ENCODE results near the gene POLR2M. TPM values are rescaled to one million over a fixed set of nuclear protein-coding genes. Genes with fewer than 3 reads are reported as not detected.
A peak's percentile ranks its signal among the peaks of the same experiment; 100 is the strongest.

The POLR2M gene
- total and polyA plus RNA-seq, 2 donors (not counting 3 experiments of a cell fraction or from before 2014, with no cell fraction given), result 38.4 to 42.5 TPM

DNA sequence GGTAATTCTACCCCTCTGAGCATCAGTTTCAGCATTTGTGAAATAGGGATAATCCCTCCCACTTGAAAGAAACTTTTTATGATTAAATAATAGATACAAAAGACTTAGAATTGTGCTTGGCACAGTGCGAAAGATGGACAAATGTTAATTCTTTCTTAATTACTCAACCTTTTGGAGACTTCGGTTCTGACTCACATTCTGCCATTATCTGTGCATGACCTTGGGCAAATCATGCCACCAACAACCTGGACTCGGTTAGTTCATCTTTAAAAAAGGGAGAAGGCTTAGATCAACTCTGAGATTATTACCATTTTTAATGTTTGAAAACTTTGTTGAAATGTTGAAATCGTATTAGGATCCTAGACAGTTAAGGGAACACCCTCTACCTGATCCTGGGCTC is 40.6 kb upstream of the POLR2M start:
- Histone ChIP-seq H3K4me1 (ENCODE audit: control insufficient read depth, extremely low read depth, insufficient read depth, low read length) (peaks cover 3% of the 10 kb centered on the region), H3K4me3 (replicated peaks in 1 of 3; ENCODE audit: insufficient read depth in 1 of 3, low read depth in 1 of 3, low read length in 3 of 3) (no peak overlapping the region), H3K9me3 (replicated peaks; ENCODE audit: control insufficient read depth, insufficient read depth, low read length) (no peaks in the 10 kb centered on the region), H3K27me3 (ENCODE audit: control insufficient read depth in 2 of 2, insufficient read depth in 2 of 2, low read length in 2 of 2) (no peaks in the 10 kb centered on the region), H3K27ac (ENCODE audit: insufficient read depth, low read depth, low read length) (no peak overlapping the region), H3K36me3 (ENCODE audit: control insufficient read depth in 2 of 2, extremely low read depth in 1 of 2, insufficient read depth in 2 of 2, low read length in 2 of 2) (peaks cover 0 to 6% of the 10 kb centered on the region in 2 experiments), H4K20me1 (replicated peaks; ENCODE audit: control insufficient read depth, extremely low read depth, insufficient read depth, low read length) (no peaks in the 10 kb centered on the region), H3K79me2 (ENCODE audit: control insufficient read depth, insufficient read depth, low read length) (no peaks in the 10 kb centered on the region), H3K9me1 (replicated peaks; ENCODE audit: control insufficient read depth, extremely low read depth, insufficient read depth, low read length) (no peaks in the 10 kb centered on the region), H3K9ac (replicated peaks; ENCODE audit: extremely low read depth, insufficient read depth, low read length) (no peak overlapping the region), H2AFZ (ENCODE audit: low read depth, low read length) (no peak overlapping the region), H3K4me2 (ENCODE audit: insufficient read depth, low read length) (no peak overlapping the region)
- dilution Hi-C loops (cut with MboI; ENCODE audit: extremely low pct_ligation_motif_present, low sequenced_read_pairs) (no loop called here), intact Hi-C loops (cut with micrococcal nuclease) (loop anchor here (2.0 kb wide), 2 partner anchors 67 to 405 kb away; no protein-coding TSS in a partner anchor)
- DNase-seq (ENCODE audit: low read depth, low spot score), result no peak
- ChIA-PET POLR2A (no interaction called here), CTCF (interaction anchor here (1.5 to 5.5 kb wide), 3 partner anchors 12 to 404 kb away, joined by 10 to 27 read pairs (median 14); no protein-coding TSS in a partner anchor)
- TF ChIP-seq POLR2A (IDR thresholded peaks at IDR 0.05; ENCODE audit: low read depth, low read length) (no peak), JUN (IDR thresholded peaks at IDR 0.05; ENCODE audit: borderline replicate concordance, insufficient read depth, insufficient read length, low read depth) (no peak), POLR2AphosphoS5 (IDR thresholded peaks at IDR 0.05; ENCODE audit: insufficient read depth, low read depth, low read length) (no peak), FOS (IDR thresholded peaks at IDR 0.05; ENCODE audit: borderline replicate concordance, insufficient read depth, low read length) (no peak), MYC (IDR thresholded peaks at IDR 0.05; ENCODE audit: low read depth, low read length) (no peak)
- TF ChIP-seq, protein P1, sequence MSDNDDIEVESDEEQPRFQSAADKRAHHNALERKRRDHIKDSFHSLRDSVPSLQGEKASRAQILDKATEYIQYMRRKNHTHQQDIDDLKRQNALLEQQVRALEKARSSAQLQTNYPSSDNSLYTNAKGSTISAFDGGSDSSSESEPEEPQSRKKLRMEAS (IDR thresholded peaks at IDR 0.05; ENCODE audit: insufficient read depth, insufficient read length), result no peak
- BruUV-seq (replicated peaks), result no TSS peak
- no peak for FAIRE-seq

DNA sequence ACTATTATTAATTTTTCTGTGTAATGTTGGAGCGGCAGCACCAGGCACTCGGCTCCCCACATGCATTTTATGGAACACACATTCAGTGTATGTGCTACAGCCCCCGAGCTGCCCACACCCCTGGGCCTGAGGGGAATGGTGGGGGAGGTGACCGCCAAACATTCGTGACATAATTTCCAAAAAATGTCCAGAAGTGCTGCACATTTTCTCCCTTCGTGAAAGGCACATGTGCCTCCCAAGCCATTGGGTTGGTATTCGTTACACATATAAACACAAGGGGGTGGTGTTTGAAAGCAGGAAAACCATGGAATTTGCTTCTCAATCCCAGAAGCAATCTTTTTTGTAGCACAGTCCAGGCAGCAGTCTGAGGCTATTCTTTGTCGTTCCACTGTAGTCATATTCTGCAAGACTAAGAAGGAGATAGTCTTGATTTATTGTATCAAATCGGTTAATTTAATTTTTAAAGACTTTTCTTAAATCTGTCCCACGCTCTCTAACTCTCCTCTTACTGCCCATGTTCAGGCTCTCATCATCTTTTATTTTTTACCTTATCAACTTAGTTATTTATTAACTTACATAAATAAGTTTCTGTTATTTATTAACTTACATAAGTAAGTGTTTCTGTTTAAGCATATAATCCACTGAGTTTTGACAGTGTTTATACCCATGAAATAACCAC is 39.2 kb upstream of the POLR2M start:
- TF ChIP-seq JUN (IDR thresholded peaks at IDR 0.05; ENCODE audit: borderline replicate concordance, insufficient read depth, insufficient read length, low read depth), result no peak
- TF ChIP-seq, protein P2, sequence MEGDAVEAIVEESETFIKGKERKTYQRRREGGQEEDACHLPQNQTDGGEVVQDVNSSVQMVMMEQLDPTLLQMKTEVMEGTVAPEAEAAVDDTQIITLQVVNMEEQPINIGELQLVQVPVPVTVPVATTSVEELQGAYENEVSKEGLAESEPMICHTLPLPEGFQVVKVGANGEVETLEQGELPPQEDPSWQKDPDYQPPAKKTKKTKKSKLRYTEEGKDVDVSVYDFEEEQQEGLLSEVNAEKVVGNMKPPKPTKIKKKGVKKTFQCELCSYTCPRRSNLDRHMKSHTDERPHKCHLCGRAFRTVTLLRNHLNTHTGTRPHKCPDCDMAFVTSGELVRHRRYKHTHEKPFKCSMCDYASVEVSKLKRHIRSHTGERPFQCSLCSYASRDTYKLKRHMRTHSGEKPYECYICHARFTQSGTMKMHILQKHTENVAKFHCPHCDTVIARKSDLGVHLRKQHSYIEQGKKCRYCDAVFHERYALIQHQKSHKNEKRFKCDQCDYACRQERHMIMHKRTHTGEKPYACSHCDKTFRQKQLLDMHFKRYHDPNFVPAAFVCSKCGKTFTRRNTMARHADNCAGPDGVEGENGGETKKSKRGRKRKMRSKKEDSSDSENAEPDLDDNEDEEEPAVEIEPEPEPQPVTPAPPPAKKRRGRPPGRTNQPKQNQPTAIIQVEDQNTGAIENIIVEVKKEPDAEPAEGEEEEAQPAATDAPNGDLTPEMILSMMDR (IDR thresholded peaks at IDR 0.05; ENCODE audit: extremely low read depth in 1 of 2, insufficient read depth in 1 of 2, low read depth in 1 of 2, low read length in 2 of 2), result peak in 1 of 2 donors; percentile 42
- peaks cover 7% of the 10 kb centered on the region for H3K4me1 ChIP-seq (ENCODE audit: control insufficient read depth, extremely low read depth, insufficient read depth, low read length)
- dilution Hi-C loops (cut with MboI; ENCODE audit: extremely low pct_ligation_motif_present, low sequenced_read_pairs) (no loop called here), intact Hi-C loops (cut with micrococcal nuclease) (loop anchor here (1.0 to 2.0 kb wide), 4 partner anchors 39 to 403 kb away; partner anchors contain the start of gene POLR2M)
- ChIA-PET POLR2A (no interaction called here), CTCF (interaction anchor here (0.8 to 5.5 kb wide), 12 partner anchors 10 to 410 kb away, joined by 3 to 29 read pairs (median 8); partner anchors contain the start of gene POLR2M)
- H4K20me1 ChIP-seq (replicated peaks; ENCODE audit: control insufficient read depth, extremely low read depth, insufficient read depth, low read length), result no peaks in the 10 kb centered on the region
- DNase-seq (ENCODE audit: low read depth, low spot score) (peak; percentile 67), FAIRE-seq (no peak)
- H2AFZ ChIP-seq (ENCODE audit: low read depth, low read length), result peak overlapping the region; percentile 65
- no TSS peak for BruUV-seq (replicated peaks)
- H3K27ac ChIP-seq (ENCODE audit: insufficient read depth, low read depth, low read length), result no peak overlapping the region
- no peaks in the 10 kb centered on the region for H3K9me1 ChIP-seq (replicated peaks; ENCODE audit: control insufficient read depth, extremely low read depth, insufficient read depth, low read length)
- H3K27me3 ChIP-seq (ENCODE audit: control insufficient read depth in 2 of 2, insufficient read depth in 2 of 2, low read length in 2 of 2), result no peaks in the 10 kb centered on the region
- H3K9me3 ChIP-seq (replicated peaks; ENCODE audit: control insufficient read depth, insufficient read depth, low read length), result no peaks in the 10 kb centered on the region
- no peak overlapping the region for H3K4me3 ChIP-seq (replicated peaks in 1 of 3; ENCODE audit: insufficient read depth in 1 of 3, low read depth in 1 of 3, low read length in 3 of 3)
- H3K79me2 ChIP-seq (ENCODE audit: control insufficient read depth, insufficient read depth, low read length), result no peaks in the 10 kb centered on the region
- no peak overlapping the region for H3K4me2 ChIP-seq (ENCODE audit: insufficient read depth, low read length)
- peaks cover 0 to 5% of the 10 kb centered on the region in 2 experiments for H3K36me3 ChIP-seq (ENCODE audit: control insufficient read depth in 2 of 2, extremely low read depth in 1 of 2, insufficient read depth in 2 of 2, low read length in 2 of 2)
- no peak overlapping the region for H3K9ac ChIP-seq (replicated peaks; ENCODE audit: extremely low read depth, insufficient read depth, low read length)
